H1 (cell line): ENCODE measurements around the gene GLTP. TPM values are rescaled to one million over a fixed set of nuclear protein-coding genes. Genes with fewer than 3 reads are reported as not detected.

ENCODE experiments used
- CREB1 ChIP-seq: IDR thresholded peaks from 2 replicates; pipeline ENCODE4 v1.6.1; 2012; ENCODE audit warnings: inconsistent platforms
- CTCF ChIP-seq, 3 experiments: IDR thresholded peaks; 1 replicate in 2 of 3; 2 replicates in 1 of 3; pipeline versions ENCODE4 v1.5.1 to v1.6.1; 2011; ENCODE audit warnings: low read length in 3 of 3, mild to moderate bottlenecking in 3 of 3, inconsistent platforms in 2 of 3, low read depth in 1 of 3, moderate library complexity in 1 of 3; ENCODE audit not compliant: insufficient read depth in 1 of 3; ENCODE audit errors: control extremely low read depth in 1 of 3
- GABPA ChIP-seq: IDR thresholded peaks from 2 replicates; pipeline ENCODE4 v1.6.1; 2011; ENCODE audit warnings: mild to moderate bottlenecking, low read length, moderate library complexity, borderline replicate concordance; ENCODE audit not compliant: insufficient read depth
- NANOG ChIP-seq: IDR thresholded peaks from 2 replicates; pipeline ENCODE4 v1.6.1; 2011; ENCODE audit warnings: low read length, low read depth, mild to moderate bottlenecking, inconsistent platforms; ENCODE audit not compliant: insufficient read depth, poor library complexity, severe bottlenecking
- POU5F1 ChIP-seq: IDR thresholded peaks from 2 replicates; pipeline ENCODE4 v1.6.1; 2011; ENCODE audit warnings: low read depth, mild to moderate bottlenecking, low read length, moderate library complexity
- RAD21 ChIP-seq, 2 experiments: IDR thresholded peaks in 1 of 2; conservative IDR thresholded peaks in 1 of 2; 2 replicates each; pipeline ENCODE4 v1.6.1; 2011; ENCODE audit warnings: low read depth in 2 of 2, low read length in 2 of 2, improper control_type of control experiment in 1 of 2, inconsistent platforms in 1 of 2, mild to moderate bottlenecking in 1 of 2, moderate library complexity in 1 of 2
- RBBP5 ChIP-seq: IDR thresholded peaks from 2 replicates; pipeline ENCODE4 v1.7.1; 2012; ENCODE audit warnings: low read depth, mild to moderate bottlenecking, inconsistent platforms, low read length, moderate library complexity, borderline replicate concordance
- RXRA ChIP-seq: IDR thresholded peaks from 2 replicates; pipeline ENCODE4 v1.6.1; 2011; ENCODE audit warnings: low read depth, mild to moderate bottlenecking, low read length, moderate library complexity; ENCODE audit not compliant: insufficient read depth
- SIN3A ChIP-seq, 2 experiments: IDR thresholded peaks in 1 of 2; conservative IDR thresholded peaks in 1 of 2; 2 replicates each; pipeline ENCODE4 v1.6.1; 2011 to 2012; ENCODE audit warnings: low read length in 2 of 2, improper control_type of control experiment in 1 of 2, low read depth in 1 of 2, mild to moderate bottlenecking in 1 of 2
- SP1 ChIP-seq: IDR thresholded peaks from 2 replicates; pipeline ENCODE4 v1.6.1; 2011; ENCODE audit warnings: low read depth, low read length
- SP4 ChIP-seq: IDR thresholded peaks from 2 replicates; pipeline ENCODE4 v1.6.1; 2012; ENCODE audit warnings: low read length, inconsistent platforms
- TAF1 ChIP-seq: IDR thresholded peaks from 2 replicates; pipeline ENCODE4 v1.6.1; 2011; ENCODE audit warnings: mild to moderate bottlenecking, low read depth, low read length
- TBP ChIP-seq: IDR thresholded peaks from 2 replicates; pipeline ENCODE4 v1.6.1; 2011; ENCODE audit warnings: low read depth, low read length, improper control_type of control experiment
- YY1 ChIP-seq: IDR thresholded peaks from 2 replicates; pipeline ENCODE4 v1.6.1; 2011; ENCODE audit warnings: low read depth, mild to moderate bottlenecking, low read length
- polyA plus RNA-seq, 7 experiments: library from polyadenylated mRNA; depleted of rRNA in 3 of 7; stranded (reverse) in 5 of 7; unstranded in 2 of 7; fragments of >200 nt in 5 of 7; fragments of 200-250 nt in 2 of 7; gene quantifications; 1 replicate in 5 of 7; 2 replicates in 1 of 7; 4 replicates in 1 of 7; pipeline versions ENCODE4 v1.2.1 to v1.2.3, GENCODE V29; 2011 to 2013; ENCODE audit warnings: missing spikeins in 2 of 7, mixed read lengths in 2 of 7
- total RNA-seq: library from RNA; stranded (reverse); fragmentation: NEBNext Ultra II Directional; extraction: Animal tissue kit (Norgen Biotek cat#: 25700); gene quantifications from 2 replicates; pipeline ENCODE4 v1.2.1, GENCODE V29; 2021

Gene GLTP
- total and polyA plus RNA-seq, 2 of the 8 experiments (the other 6 are each of a cell fraction or from before 2014, with no cell fraction given): 9.8 to 26.1 TPM

- TF ChIP-seq POU5F1 (no peak), GABPA (peak; percentile 47; the same call in 1 of the 2 replicates), RAD21 (IDR thresholded peaks at IDR 0.05 in 1 of 2, conservative IDR thresholded peaks at IDR 0.05 in 1 of 2; ENCODE audit: low read depth in 2 of 2, low read length in 2 of 2) (peak; percentile 55 to 80), RBBP5 (peak; percentile 37; the same call in 1 of the 2 replicates), NANOG (no peak), TAF1 (peak; percentile 64; the same call in 1 of the 2 replicates), RXRA (no peak), SP4 (no peak), CTCF (IDR thresholded peaks at IDR 0.05; ENCODE audit: control extremely low read depth in 1 of 3, insufficient read depth in 1 of 3, low read depth in 1 of 3, low read length in 3 of 3) (peak; percentile 66 to 91 (median 71)), YY1 (peak; percentile 50; the same call in 1 of the 2 replicates), SIN3A (conservative IDR thresholded peaks at IDR 0.05 in 1 of 2, IDR thresholded peaks at IDR 0.05 in 1 of 2; ENCODE audit: low read depth in 1 of 2, low read length in 2 of 2) (peak in 1 of 2 experiments; percentile 35; a peak in 2 of 4 replicates), CREB1 (peak; percentile 50), TBP (no peak; the same call in 1 of the 2 replicates), SP1 (peak; percentile 21; the same call in 1 of the 2 replicates)
Measured at GRCh38 chr12:109880043-109880931, at the start of gene GLTP (continued).
